ENCODE results near the gene CFAP52.
"Not testable (repeated sequence)": the region's sequence is repeated elsewhere in the genome, so short reads cannot be mapped to it uniquely, and the experiment has no call there.

Gene CFAP52

DNA sequence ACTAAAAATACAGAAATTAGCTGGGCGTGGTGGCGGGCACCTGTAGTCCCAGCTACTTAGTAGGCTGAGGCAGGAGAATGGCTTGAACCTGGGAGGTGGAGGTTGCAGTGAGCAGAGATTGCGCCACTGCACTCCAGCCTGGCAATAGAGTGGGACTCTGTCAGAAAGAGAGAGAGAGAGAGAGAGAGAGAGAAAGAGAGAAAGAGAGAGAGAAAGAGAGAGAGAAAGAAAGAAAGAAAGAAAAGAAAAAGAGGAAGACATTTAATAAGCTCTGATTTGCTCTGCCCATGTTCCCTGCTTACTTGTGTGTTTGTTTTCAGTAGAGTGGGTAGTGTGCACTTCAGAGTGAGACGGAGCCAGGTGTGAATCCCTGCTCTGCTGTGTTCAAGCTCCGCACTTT is 21.2 kb downstream of the CFAP52 start:
- DNase-seq (ENCODE audit: low spot score in 2 of 2); H3K27me3 ChIP-seq (ENCODE audit: low read depth); in situ Hi-C loops (cut with MboI; ENCODE audit: low sequenced_read_pairs); H3K4me1 ChIP-seq; H3K36me3 ChIP-seq (replicated peaks); H3K9me3 ChIP-seq; H3K4me3 ChIP-seq: not testable (repeated sequence)

DNA sequence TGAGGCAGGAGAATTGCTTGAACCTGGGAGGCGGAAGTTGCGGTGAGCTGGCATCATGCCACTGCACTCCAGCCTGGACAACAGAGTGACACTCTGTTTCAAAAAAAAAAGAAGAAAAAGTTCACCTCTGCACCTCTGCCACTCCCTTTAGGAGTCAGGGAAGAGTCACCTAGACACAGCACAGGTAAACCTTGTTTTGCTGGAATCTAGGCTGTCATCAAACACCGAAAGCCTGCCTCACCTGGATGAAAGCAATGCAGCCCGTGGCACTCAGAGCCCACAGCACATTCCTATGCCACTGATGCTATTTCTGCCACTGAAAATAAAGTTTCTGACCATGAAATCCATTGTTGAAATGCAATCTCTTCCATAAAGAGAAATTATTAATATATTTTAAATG is 22.2 kb downstream of the CFAP52 start:
- Histone ChIP-seq H3K27me3 (ENCODE audit: low read depth) (no peaks in the 10 kb centered on the region), H3K4me3 (no peak overlapping the region), H3K4me1 (no peaks in the 10 kb centered on the region), H3K36me3 (replicated peaks) (no peaks in the 10 kb centered on the region), H3K9me3 (no peaks in the 10 kb centered on the region)
- no peak for DNase-seq (ENCODE audit: low spot score in 2 of 2)
- in situ Hi-C loops (cut with MboI; ENCODE audit: low sequenced_read_pairs): no loop called here

DNA sequence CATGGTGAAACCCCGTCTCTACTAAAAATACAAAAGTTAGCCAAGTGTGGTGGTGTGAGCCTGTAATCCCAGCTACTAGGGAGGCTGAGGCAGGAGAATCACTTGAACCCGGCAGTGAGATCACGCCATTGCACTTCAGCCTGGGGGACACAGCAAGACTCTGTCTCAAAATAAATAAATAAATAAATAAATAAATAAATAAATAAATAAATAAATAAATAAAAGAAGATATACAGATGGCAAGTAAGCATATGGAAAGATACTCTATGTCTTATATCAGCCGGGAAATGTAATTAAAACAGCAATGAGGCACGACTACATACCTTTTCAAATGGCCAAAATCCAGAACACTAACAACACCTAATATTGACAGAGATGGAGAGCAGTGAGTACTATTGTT is 28.1 kb downstream of the CFAP52 start:
- H3K27me3 ChIP-seq (ENCODE audit: low read depth); H3K9me3 ChIP-seq; H3K36me3 ChIP-seq (replicated peaks); H3K4me1 ChIP-seq; DNase-seq (ENCODE audit: low spot score in 2 of 2); H3K4me3 ChIP-seq; in situ Hi-C loops (cut with MboI; ENCODE audit: low sequenced_read_pairs): not testable (repeated sequence)

DNA sequence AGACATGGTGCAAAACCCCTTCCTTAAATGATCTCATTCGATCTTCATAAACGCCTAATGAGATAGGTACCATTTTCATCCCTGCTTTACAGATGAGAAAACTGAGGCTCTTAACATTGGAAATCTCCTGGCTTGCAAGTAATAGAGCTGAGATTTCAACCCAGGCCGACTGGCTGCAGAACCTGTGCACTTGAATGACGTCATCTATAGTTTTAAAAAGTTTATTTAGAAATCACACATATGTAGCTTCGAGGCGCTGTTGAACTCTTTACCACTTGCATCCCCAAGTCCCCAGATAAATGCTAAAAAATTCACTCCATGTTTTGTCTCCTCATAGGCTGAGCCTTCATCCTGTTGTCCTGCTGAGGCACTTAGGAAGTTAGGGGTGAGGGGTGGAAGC is 30.0 kb downstream of the CFAP52 start:
- DNase-seq (ENCODE audit: low spot score in 2 of 2): no peak
- in situ Hi-C loops (cut with MboI; ENCODE audit: low sequenced_read_pairs): no loop called here
- H3K27me3 ChIP-seq (ENCODE audit: low read depth): no peaks in the 10 kb centered on the region
- no peak overlapping the region for H3K4me3 ChIP-seq
- no peaks in the 10 kb centered on the region for H3K4me1 ChIP-seq
- H3K36me3 ChIP-seq (replicated peaks): no peaks in the 10 kb centered on the region
- no peaks in the 10 kb centered on the region for H3K9me3 ChIP-seq

DNA sequence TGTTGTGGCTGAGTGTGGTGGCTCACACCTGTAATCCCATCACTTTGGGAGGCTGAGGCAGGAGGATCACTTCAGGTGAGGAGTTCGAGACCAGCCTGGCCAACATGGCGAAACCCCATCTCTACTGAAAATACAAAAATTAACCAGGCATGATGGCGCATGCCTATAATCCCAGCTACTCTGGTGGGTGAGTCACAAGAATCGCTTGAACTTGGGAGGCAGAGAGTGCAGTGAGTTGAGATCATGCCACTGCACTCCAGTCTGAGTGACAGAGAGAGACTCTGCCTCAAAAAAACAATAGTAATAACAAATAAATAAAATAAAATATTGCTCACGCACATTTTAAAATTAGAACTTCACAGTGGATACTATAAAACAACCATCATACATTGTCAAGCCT is 30.6 kb downstream of the CFAP52 start:
- in situ Hi-C loops (cut with MboI; ENCODE audit: low sequenced_read_pairs); H3K4me1 ChIP-seq; H3K27me3 ChIP-seq (ENCODE audit: low read depth); DNase-seq (ENCODE audit: low spot score in 2 of 2); H3K9me3 ChIP-seq; H3K4me3 ChIP-seq; H3K36me3 ChIP-seq (replicated peaks): not testable (repeated sequence)

DNA sequence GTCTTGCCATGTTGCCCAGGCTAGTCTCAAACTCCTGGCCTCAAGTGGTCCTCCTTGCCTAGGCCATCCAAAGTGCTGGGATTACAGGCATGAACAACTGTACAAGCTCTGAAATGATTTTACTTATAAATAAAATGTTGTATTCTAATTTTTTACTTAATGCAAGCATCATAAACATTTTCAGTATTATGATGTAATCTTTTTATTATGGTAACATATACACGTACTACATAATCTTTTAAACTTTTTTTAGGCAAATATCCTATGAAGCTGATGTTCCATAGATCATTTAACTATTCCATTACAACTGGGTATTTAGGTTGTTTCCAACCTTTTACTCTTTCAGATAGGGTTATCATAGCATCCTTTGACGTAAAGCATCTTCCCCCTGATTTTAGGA is 35.1 kb downstream of the CFAP52 start:
- no peak overlapping the region for H3K4me3 ChIP-seq
- no peaks in the 10 kb centered on the region for H3K36me3 ChIP-seq (replicated peaks)
- H3K4me1 ChIP-seq: no peaks in the 10 kb centered on the region
- H3K27me3 ChIP-seq (ENCODE audit: low read depth): no peaks in the 10 kb centered on the region
- in situ Hi-C loops (cut with MboI; ENCODE audit: low sequenced_read_pairs): no loop called here
- DNase-seq (ENCODE audit: low spot score in 2 of 2): no peak
- H3K9me3 ChIP-seq: no peaks in the 10 kb centered on the region

DNA sequence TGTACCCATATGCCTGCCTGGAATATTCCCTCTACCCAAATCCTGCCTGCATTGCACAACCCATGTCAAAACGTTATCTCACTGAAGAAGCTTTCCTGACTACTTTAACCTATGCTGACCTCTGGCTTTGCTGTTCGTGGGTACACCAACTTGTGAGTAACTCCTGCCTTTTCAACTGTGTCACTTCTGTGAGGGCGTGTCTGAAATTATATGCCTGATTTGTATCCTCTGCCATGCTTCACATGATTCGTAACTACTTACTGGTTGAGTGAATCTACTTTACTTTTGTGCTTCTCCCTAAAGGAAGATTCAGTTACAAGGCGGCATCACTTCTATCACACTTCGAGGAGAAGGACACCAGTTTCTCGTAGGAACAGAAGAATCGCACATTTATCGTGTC is 35.6 kb downstream of the CFAP52 start:
- in situ Hi-C loops (cut with MboI; ENCODE audit: low sequenced_read_pairs): no loop called here
- no peaks in the 10 kb centered on the region for H3K4me1 ChIP-seq
- no peak overlapping the region for H3K4me3 ChIP-seq
- no peaks in the 10 kb centered on the region for H3K9me3 ChIP-seq
- no peaks in the 10 kb centered on the region for H3K36me3 ChIP-seq (replicated peaks)
- no peak for DNase-seq (ENCODE audit: low spot score in 2 of 2)
- H3K27me3 ChIP-seq (ENCODE audit: low read depth): no peaks in the 10 kb centered on the region

DNA sequence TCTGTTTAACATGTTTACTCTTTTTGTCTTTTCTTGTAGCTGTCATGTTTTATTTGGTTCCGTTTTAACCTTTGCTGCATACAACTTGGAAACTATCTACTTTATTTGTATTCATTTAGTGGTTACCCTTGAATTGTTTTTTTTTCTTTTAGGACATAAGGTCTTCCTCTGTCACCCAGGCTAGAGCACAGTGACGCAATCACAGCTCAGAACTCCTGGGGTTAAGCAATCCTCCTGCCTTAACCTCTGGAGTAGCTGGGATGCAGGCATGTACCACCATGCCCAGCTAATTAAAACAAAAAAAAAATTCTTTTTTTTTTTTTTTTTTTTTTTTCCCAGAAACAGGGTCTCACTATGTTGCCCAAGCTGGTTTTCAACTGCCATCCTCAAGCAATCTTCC is 39.0 kb downstream of the CFAP52 start:
- in situ Hi-C loops (cut with MboI; ENCODE audit: low sequenced_read_pairs): no loop called here
- no peak for DNase-seq (ENCODE audit: low spot score in 2 of 2)
- no peaks in the 10 kb centered on the region for H3K4me1 ChIP-seq
- H3K9me3 ChIP-seq: no peaks in the 10 kb centered on the region
- H3K36me3 ChIP-seq (replicated peaks): no peaks in the 10 kb centered on the region
- no peak overlapping the region for H3K4me3 ChIP-seq
- H3K27me3 ChIP-seq (ENCODE audit: low read depth): no peaks in the 10 kb centered on the region

DNA sequence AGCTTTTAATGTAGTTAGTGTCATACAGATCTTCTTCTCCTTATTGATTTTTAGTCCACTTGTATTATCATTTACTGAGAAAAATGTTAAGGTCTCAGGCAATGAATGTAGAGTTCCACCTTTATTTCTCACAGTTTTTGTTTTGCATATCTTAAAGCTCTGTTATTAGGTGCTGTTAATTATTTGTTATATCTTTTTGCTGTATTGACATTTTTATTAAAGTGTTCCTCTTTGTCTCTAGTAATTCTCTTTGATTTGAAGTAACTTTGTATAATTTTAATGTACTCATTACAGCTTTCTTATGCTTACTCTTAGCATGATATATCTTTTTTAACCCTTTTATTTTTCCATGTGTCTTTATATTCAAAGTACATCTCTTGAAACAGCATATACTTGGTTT is 46.5 kb downstream of the CFAP52 start:
- no peak for DNase-seq (ENCODE audit: low spot score in 2 of 2)
- in situ Hi-C loops (cut with MboI; ENCODE audit: low sequenced_read_pairs): no loop called here

DNA sequence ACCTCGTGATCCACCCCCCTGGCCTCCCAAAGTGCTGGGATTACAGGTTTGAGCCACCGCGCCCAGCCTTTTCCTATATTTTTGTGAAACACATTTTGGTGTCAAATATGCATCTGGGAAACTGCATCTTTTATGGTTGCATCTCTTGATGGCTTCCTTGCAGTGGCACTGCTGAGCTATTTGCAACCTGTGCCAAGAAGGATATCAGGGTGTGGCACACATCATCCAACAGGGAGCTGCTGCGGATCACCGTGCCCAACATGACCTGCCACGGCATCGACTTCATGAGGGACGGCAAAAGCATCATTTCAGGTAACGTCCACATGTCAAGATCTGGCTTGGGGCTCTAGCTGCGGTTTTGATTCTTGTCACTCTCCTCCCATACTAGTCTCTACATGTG is 52.1 kb downstream of the CFAP52 start:
- no peak for DNase-seq (ENCODE audit: low spot score in 2 of 2)
- Histone ChIP-seq H3K4me3 (no peak overlapping the region), H3K27me3 (ENCODE audit: low read depth) (no peaks in the 10 kb centered on the region), H3K4me1 (no peaks in the 10 kb centered on the region), H3K36me3 (replicated peaks) (no peaks in the 10 kb centered on the region), H3K9me3 (no peaks in the 10 kb centered on the region)
- in situ Hi-C loops (cut with MboI; ENCODE audit: low sequenced_read_pairs): no loop called here

More for the DNA sequence above, 46.5 kb downstream of the CFAP52 start:
- H3K4me3 ChIP-seq: no peak overlapping the region
- no peaks in the 10 kb centered on the region for H3K36me3 ChIP-seq (replicated peaks)
- H3K27me3 ChIP-seq (ENCODE audit: low read depth): no peaks in the 10 kb centered on the region
- H3K4me1 ChIP-seq: no peaks in the 10 kb centered on the region
- no peaks in the 10 kb centered on the region for H3K9me3 ChIP-seq

DNA sequence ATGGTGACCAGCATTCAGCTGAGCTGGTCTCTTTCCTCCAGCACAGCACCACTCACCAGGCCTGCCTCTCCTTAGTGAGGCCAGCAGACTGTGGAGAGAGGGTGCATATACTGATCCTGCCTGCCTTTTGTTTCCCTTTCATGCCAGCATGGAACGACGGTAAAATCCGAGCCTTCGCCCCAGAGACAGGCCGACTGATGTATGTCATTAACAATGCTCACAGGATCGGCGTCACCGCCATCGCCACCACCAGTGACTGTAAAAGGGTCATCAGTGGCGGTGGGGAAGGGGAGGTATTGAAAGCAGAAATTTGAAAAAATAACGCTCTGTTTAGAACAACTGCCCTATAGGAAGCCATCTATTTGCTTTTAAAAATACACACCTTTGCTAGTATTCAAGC is 56.3 kb downstream of the CFAP52 start:
- H3K9me3 ChIP-seq: no peaks in the 10 kb centered on the region
- in situ Hi-C loops (cut with MboI; ENCODE audit: low sequenced_read_pairs): no loop called here
- DNase-seq (ENCODE audit: low spot score in 2 of 2): no peak
- H3K27me3 ChIP-seq (ENCODE audit: low read depth): no peaks in the 10 kb centered on the region
- no peaks in the 10 kb centered on the region for H3K36me3 ChIP-seq (replicated peaks)
- H3K4me3 ChIP-seq: no peak overlapping the region
- no peaks in the 10 kb centered on the region for H3K4me1 ChIP-seq

DNA sequence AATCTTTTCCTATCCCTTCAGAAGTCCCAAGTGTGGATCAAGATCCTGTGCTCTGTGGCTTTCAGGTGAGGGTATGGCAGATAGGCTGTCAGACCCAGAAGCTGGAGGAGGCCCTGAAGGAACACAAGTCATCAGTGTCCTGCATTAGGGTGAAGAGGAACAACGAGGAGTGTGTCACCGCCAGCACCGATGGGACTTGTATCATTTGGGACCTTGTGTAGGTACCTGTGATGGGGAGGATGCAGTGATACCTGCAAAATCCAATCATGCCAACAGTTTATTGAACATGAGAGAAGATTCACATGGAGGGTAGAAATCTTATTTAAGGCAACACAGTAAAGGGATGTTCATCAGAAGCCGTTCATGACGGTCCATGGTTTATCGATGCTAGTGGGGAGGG is 58.9 kb downstream of the CFAP52 start:
- Histone ChIP-seq H3K9me3 (no peaks in the 10 kb centered on the region), H3K4me1 (no peaks in the 10 kb centered on the region), H3K36me3 (replicated peaks) (no peaks in the 10 kb centered on the region), H3K27me3 (ENCODE audit: low read depth) (no peaks in the 10 kb centered on the region), H3K4me3 (no peak overlapping the region)
- in situ Hi-C loops (cut with MboI; ENCODE audit: low sequenced_read_pairs): no loop called here
- no peak for DNase-seq (ENCODE audit: low spot score in 2 of 2)

DNA sequence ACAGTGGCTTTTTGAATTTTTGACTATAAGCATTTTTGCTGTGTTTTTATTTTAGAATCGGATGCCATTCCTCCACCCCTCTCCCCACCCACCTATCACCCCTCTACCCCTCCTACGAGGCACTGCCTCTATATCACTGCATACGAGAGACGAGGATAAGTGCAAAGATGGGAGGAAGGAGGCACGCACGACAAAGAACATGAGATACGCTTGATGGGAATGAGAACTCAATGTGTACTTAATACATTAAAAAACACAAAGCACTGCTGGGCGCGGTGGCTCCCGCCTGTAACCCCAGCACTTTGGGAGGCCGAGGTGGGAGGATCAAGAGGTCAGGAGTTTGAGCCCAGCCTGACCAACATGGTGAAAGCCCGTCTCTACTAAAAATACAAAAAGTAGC is 60.1 kb downstream of the CFAP52 start:
- DNase-seq (ENCODE audit: low spot score in 2 of 2): no peak
- no peaks in the 10 kb centered on the region for H3K4me1 ChIP-seq
- no peak overlapping the region for H3K4me3 ChIP-seq
- H3K9me3 ChIP-seq: no peaks in the 10 kb centered on the region
- H3K36me3 ChIP-seq (replicated peaks): no peaks in the 10 kb centered on the region
- in situ Hi-C loops (cut with MboI; ENCODE audit: low sequenced_read_pairs): no loop called here
- no peaks in the 10 kb centered on the region for H3K27me3 ChIP-seq (ENCODE audit: low read depth)

DNA sequence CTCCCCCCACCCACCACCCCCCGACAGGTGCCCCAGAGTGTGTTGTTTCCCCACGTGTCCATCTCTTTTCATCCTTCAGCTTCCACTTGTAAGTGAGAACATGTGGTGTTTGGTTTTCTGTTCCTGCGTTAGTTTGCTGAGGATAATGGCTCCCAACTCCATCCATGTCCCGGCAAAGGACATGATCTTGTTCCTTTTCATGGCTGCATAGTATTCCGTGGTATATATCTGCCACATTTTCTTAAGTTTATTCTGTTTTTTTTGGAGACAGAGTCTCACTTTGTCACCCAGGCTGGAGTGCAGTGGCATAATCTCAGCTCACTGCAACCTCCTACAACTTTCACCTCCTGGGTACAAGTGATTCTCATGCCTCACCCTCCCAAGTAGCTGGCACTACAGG is 63.9 kb downstream of the CFAP52 start:
- H3K9me3 ChIP-seq; in situ Hi-C loops (cut with MboI; ENCODE audit: low sequenced_read_pairs): not testable (repeated sequence)

DNA sequence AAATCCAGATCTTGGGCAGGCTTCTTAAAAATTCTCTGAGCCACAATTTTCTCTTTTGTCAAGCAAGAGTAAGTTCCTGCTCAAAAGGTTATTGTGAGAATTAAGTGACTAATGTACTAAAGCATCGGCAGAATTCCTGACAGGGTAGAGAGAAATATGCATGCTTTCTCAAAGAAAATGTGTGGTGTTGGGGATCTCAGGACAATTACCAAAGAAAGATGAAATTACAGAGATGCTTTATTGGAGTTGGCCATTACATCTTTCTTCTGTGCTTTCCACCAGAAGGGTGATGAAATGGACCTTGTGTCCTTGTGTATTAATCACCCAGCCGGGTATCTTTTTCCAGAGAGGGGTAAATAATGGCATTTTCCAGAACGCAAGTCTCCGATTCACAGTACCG is 67.2 kb downstream of the CFAP52 start:
- Histone ChIP-seq H3K27me3 (ENCODE audit: low read depth) (no peaks in the 10 kb centered on the region), H3K36me3 (replicated peaks) (no peaks in the 10 kb centered on the region), H3K9me3 (no peaks in the 10 kb centered on the region), H3K4me1 (peaks cover 21% of the 10 kb centered on the region), H3K4me3 (no peak overlapping the region)
- no peak for DNase-seq (ENCODE audit: low spot score in 2 of 2)
- in situ Hi-C loops (cut with MboI; ENCODE audit: low sequenced_read_pairs): no loop called here

More for the DNA sequence above, 63.9 kb downstream of the CFAP52 start:
- not testable (repeated sequence) for H3K4me1 ChIP-seq; H3K4me3 ChIP-seq; H3K27me3 ChIP-seq (ENCODE audit: low read depth); H3K36me3 ChIP-seq (replicated peaks); DNase-seq (ENCODE audit: low spot score in 2 of 2)
